ENCODE measurements around the gene RARS2. TPM values are rescaled to one million over a fixed set of nuclear protein-coding genes. Genes with fewer than 3 reads are reported as not detected.
"Not testable (repeated sequence)": the region's sequence is repeated elsewhere in the genome, so short reads cannot be mapped to it uniquely, and the experiment has no call there.

The RARS2 gene
- total RNA-seq, 2 donors from 2014 or later = 28.8 to 32.0 TPM

DNA sequence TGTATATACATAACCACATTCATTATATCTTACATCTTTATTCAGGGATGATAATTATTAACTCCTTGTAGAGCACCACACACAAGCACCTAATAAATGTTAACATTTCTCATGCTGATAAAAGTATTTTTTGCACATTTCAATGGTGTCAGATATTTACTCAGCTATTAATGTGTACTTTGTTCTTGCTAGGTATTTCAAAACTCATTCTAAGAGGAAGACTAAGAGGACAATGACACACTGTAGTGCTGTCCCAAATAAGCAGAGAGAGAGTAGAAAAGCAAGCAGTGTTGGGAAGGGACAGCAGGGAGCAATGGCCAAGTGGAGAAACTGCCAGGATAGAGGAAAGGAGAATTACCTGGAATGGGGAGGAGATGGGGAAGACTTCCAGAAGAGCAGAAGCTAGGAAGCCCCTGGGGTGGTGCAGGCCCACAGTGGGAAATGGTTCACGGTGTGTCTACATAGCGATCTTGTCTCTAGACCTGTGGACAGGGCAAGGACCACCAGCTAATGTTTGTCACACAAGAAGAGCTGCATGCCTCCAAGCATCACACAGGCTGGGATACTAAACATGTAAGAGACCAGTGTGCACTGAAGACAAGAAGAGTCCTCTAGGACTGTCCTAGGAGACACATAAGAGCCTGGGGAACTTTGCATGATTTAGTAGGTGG is 55.3 kb downstream of the RARS2 start:
- intact Hi-C loops (cut with DNase I, micrococcal nuclease) = no loop called here
- ATAC-seq (no peak), DNase-seq (no peak)

DNA sequence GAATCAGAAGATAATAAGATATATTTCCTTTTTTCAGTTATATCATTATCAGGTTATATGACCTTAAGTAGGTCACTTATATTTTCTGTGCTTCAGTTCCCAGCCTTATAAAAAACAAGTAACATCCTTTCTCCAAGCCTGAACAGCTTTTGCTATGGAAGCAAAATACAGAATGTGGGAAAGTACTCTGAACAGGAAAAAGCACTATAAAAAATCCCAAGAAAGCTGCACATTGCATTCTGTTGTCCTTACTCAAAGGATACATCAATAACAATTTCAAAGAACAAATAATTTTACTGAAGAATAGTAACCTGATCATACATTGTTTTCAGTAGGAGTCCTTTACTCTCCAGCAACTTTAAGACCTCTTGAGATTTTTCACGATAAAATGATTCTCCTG is 60.6 kb downstream of the RARS2 start:
- DNase-seq = no peak
- ATAC-seq = no peak
- intact Hi-C loops (cut with DNase I, micrococcal nuclease) = no loop called here

DNA sequence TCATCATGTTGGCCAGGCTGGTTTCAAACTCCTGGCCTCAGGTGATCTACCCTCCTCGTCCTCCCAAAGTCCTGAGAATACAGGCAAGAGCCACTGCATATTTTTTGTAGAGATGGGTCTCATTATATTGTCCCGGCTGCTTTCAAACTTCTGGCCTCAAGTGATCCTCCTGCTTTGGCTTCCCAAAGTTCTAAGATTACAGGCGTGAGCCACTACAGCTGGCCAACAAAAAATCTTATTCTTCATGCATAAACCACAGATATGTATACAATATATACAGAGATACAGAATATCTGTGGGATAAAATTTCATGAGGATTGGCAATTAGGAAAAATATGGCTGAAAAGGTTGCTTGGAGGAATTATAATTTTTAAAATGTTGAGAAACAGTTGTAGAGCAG is 67.1 kb downstream of the RARS2 start:
- DNase-seq (no peak), ATAC-seq (no peak)
- intact Hi-C loops (cut with DNase I, micrococcal nuclease) = no loop called here

DNA sequence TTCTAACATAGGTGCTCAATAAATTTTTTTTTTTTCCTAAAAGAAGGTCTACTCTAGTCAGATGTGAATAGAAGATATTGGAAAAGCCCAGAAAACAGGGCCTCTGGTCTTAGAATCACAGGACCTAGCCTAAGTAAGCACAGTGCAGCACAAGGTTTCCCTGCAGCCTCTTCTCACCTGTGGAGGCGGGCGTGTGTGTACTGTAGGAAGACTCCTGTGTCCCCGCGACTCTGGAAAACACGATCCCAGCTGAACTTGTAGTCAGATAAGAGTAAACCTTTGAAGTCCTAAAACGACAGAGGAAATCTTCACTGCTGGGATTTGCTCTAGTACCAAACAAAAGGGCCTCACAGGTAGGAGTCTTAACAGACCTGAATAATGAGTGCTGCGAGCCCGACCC is 71.3 kb downstream of the RARS2 start:
- DNase-seq (no peak), ATAC-seq (no peak)
- intact Hi-C loops (cut with DNase I, micrococcal nuclease) = no loop called here

DNA sequence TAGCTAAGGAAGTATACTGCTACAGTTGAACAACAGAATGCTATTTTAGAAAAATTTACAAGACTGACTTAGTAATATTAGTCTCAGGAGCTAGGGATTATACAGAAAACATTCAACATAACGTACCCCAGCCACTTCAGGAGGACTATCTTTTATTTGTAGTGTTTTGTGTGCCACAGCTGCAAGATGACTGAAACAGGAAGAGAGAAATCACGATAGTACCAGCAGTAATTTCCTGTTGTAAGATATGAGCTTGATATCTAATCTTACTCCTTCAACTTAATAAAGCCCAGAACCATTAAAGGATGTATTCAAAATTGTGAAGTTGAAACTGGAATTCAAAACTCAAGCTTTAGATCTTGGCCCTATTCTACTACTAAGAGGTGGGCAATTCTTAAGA is 75.0 kb downstream of the RARS2 start:
- intact Hi-C loops (cut with DNase I, micrococcal nuclease) = no loop called here
- DNase-seq (no peak), ATAC-seq (no peak)

DNA sequence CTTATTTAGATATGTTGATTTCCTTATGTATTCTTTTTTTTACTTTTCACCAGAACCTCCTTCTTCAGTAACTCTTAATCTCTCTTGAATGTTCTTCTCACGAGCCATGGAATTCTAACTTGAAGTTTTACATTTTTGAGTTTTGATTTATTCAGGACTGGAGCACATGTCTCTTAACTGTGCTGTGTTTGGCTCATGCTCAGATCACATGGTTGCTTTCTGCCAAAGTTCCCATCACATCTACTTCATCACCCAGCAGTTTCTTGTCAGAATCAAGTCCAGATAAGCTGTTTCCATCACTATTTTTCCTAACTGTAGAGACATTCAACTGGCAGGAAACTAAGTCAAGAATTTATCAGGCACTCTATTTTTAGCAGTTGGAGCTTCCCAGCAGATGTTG is 85.3 kb downstream of the RARS2 start:
- ATAC-seq = no peak
- intact Hi-C loops (cut with DNase I, micrococcal nuclease) = no loop called here
- DNase-seq = no peak

DNA sequence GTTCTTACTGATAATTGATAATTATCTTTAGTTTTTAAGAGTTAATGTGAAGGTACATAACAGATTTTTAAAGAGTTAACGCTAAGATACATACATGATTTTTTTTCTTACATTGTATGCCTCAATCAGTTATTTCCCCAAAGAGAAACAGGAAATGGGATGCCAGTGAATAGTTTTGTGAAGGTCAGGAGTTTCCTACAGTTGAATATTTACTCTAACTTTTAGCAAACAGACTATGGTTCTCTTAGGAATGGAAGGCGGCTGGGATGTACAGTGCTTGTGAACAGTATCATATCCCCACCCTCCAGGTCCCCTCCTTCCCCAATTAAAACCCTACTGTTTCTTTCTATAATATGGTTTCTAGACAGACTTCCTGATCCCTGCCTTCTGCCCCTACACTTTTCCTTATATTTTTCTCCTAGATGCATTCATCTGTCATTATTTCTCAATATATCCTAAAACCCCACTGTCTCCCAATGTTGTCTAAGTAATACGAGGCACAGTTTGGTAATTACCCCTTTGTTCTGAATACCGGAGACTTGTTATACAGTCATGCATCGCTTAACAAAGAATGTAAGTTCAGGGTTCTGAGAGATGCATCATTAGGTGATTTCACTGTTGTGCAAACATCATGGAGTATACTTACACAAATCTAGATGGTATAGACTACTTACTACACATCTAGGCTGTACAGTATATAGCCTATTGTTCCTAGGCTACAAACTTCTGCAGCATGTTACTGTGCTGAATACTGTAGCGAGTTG is 87.8 kb downstream of the RARS2 start:
- peak; percentile 36 for ATAC-seq
- no peak for DNase-seq
- intact Hi-C loops (cut with DNase I, micrococcal nuclease) = no loop called here

DNA sequence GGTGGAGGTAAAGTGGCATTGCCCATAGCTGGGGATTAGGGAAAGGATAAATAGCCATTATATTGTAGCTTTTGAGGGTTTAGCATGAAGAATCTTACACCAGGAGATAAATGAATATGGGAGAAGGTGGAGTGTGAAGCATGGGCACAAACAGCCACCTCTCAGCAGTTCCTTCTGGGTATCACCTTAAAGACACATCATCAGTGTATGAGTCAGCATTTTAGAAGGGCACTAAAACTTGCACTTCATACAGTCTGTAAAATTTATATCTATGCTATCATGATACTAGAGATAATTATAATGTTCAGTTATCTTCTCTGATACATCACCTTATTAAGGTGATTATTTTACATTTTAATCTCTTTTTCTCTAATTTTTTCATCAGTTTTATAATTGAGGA is 91.7 kb downstream of the RARS2 start:
- intact Hi-C loops (cut with DNase I, micrococcal nuclease) = no loop called here
- peak; percentile 38 for ATAC-seq
- no peak for DNase-seq

DNA sequence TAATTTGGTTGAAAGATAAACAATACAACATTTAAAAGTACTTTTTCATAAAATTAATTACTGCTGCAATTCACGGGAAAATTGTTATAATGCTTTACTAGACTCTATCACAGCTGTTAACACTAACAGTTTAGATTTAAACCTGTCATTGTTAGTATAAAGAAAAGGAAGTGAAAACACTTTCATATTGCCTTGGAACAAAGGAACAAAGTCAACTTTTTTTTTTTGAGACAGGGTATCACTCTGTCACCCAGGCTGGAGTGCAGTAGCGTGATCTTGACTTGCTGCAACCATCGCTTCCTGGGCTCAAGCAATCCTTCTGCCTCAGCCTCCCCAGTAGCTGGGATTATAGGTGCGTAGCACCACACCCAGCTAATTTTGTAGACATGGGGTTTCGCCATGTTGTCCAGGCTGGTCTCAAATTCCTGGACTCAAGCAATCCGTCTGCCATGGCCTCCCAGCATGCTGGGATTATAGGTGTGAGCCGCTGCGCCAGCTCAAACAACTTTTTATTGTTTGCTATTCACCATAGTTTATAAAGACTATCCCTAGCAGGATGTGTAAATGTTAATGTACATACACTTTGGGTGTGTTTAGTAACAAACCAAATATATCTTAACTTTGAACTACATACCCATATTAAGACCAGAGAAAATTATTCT is 94.9 kb downstream of the RARS2 start:
- intact Hi-C loops (cut with DNase I, micrococcal nuclease) = no loop called here
- DNase-seq (peak; percentile 54 to 68), ATAC-seq (peak; percentile 91)

DNA sequence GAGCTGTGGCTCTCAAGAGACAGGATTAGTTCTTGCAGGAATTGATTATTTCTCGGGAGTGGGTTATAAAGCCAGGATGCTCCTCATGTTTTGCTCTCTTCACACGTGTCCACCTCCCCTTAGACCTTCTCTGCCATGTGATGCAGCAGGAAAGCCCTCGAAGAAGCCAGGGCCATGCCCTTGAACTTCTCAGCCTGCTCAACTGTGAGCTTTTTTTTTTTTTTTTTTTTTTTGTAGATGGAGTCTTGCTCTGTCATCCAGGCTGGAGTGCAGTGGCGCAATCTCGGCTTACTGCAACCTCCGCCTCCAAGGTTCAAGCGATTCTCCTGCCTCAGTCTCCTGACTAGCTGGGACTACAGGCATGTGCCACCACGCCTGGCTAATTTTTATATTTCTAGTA is 100.5 kb downstream of the RARS2 start:
- intact Hi-C loops (cut with DNase I, micrococcal nuclease); ATAC-seq; DNase-seq: not testable (repeated sequence)

DNA sequence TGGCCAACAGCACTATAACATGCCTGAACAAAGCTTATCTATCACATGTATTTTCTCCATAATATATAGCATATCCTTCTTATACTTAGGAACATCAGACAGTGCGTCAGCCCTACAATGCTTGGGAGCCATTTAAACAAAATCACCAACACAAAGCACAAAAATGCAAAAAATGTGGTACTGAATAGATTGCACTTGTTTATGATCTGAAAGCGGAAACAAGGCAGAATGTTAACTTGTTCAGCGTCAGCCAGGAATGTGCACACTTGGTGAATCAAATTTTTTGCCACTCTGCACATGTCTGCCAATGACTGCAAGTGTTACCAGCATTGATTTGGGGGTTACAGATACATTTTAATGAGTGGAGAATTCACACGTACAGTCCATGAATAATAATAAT is 102.2 kb downstream of the RARS2 start:
- ATAC-seq = no peak
- DNase-seq = no peak
- intact Hi-C loops (cut with DNase I, micrococcal nuclease) = no loop called here

DNA sequence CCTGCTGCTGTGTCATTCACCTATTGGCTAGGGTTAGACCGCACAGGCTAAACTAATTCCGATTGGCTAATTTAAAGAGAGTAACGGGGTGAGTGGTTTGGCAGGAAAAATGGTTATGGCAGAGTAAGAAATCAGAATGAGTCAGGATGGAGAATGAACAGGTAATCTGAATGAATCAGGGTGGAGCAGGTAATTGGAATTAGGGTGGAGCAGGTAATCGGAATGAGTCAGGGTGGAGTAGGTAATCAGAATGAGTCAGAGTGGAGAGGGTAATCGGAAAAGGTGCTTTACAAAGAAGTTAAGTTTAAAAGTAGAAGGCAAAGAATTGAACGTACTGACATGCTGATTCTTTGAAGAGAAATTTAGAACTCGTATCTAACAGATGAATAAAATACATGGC is 105.3 kb downstream of the RARS2 start:
- peak; percentile 87 for ATAC-seq
- no peak for DNase-seq
- intact Hi-C loops (cut with DNase I, micrococcal nuclease) = no loop called here

DNA sequence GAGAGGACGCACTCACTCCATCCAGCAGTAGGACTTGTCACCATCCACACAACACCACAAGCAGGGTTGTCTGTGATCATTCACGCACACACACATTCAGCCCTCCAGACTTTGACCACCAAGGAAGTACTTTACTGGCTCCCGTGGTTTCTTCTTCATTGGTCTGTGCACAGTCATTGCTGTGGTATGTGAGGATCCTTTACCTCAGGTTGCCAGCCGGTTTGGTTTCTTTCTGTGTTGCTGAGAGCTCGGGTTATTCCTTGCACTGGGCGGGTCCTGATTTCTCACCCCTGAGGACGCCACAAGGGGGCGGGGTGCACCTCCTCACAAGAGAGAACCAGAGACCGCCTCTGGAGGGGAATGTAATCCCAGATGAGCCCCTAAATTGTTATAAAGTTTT is 105.9 kb downstream of the RARS2 start:
- DNase-seq = no peak

DNA sequence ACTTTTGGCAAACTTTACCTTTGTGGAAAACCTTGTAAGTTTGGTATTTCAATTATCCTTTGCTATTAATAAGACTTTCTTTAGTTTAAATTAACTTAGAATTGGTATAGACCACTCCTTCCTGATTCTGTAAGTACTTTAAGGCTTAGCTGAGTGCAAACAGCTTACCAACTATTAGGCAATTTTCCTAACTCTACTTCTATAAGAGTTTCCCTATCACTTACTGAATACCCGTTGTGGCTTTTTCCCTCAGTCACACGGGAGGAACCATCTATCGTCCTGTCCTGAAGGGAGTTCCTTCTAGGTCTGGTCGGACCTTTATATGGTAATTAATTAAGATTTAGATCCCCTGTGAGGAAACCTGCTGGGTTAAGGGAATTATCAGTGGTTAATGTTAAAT is 107.4 kb downstream of the RARS2 start:
- intact Hi-C loops (cut with DNase I, micrococcal nuclease) = no loop called here
- no peak for DNase-seq
- ATAC-seq = no peak

More for the DNA sequence above, 105.9 kb downstream of the RARS2 start:
- intact Hi-C loops (cut with DNase I, micrococcal nuclease) = no loop called here
- peak; percentile 55 for ATAC-seq

DNA sequence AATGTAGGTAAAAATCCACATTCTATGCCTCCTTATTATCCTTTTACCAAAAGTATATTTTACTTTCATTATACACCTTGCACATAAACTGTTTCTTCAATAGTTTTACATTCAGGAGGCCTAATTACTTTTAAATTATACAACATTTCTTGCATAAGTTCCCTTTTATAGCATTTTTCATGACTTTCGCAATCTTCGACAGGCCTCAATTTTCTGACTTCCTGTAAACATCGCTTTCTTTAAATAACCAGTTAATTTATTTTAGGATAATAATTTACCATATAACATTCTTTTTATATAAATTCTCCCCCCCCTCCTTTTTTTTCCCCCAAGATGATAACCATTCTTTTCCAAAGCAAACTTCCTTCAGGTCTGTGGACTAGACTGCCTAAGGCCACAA is 107.9 kb downstream of the RARS2 start:
- intact Hi-C loops (cut with DNase I, micrococcal nuclease) = no loop called here
- ATAC-seq (no peak), DNase-seq (no peak)

DNA sequence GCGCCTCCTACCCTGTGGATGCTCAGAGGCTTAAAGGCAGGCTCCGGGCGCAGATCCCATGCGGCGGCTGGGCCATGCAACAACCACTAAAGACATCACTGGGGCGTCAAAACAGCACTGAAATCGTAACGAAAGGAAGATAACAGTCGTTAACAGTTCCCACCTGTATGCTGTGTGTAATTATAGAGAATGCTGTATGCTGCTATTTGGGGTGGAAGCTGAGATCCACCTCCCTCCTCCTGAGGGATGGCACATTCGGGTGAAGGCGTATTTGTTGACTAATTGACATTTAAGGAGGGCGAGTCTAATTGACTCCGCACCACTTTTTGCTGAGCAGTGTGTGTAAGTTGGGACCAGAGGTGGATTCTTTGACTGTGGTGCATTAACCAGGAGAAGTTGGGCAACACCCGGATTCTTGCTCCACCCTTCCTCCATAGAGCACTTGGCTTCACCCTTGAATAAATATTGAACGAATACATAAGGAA is 116.3 kb downstream of the RARS2 start:
- peak; percentile 72 for ATAC-seq
- peak; percentile 46 to 54 for DNase-seq
- intact Hi-C loops (cut with DNase I, micrococcal nuclease) = no loop called here

DNA sequence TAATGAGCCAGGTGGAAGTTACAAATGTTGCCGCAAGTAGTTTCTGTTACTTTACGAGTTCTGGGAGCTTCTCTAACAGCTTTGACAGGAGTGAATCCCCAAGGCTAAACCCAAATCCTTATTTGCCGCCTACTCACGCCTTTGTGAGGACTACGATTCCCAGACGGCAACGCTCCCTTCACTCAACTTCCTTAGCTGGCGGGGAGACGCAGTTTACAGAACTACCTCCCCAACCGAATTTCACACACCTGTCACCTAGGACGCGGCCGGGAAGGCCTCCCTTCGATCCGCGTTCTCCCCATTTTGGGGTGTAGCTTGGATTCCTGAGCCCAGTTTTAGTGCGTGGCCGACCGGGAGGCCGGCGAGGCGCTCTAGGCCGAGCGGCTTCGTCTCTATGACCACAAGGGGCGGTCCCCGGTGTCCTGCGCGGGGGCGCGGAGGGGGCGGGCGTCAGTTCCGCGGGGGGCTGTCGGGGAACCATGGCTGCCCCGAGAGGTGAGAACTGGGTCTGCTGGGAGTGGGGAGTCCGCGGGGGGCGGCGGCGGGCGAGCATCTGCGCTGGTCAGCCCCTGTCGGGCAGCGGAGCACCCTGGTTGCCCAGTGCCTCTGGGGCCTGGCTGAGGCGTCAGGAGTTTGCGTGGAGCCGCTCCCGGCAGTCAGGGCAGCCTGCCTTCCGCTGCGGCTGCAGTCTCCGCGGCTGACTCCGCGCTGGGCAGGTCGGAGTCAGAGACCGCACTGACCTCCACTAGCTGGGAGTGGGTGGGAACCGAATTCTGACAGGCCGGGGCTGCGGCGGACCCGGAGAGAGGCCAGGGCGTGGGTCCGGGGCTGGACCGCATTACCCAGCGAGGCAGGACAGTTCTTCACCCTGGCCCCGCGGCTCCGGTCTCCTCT is 117.0 kb downstream of the RARS2 start, which contains the start of gene SLC35A1:
Gene SLC35A1 (plus strand): TSS at position 450 of the 894 bp plus-strand sequence. CDS start 30 bp downstream, at position 480.
- DNase-seq = peak; percentile 83 to 89
- intact Hi-C loops (cut with DNase I, micrococcal nuclease) = no loop called here
- peak; percentile 89 for ATAC-seq

DNA sequence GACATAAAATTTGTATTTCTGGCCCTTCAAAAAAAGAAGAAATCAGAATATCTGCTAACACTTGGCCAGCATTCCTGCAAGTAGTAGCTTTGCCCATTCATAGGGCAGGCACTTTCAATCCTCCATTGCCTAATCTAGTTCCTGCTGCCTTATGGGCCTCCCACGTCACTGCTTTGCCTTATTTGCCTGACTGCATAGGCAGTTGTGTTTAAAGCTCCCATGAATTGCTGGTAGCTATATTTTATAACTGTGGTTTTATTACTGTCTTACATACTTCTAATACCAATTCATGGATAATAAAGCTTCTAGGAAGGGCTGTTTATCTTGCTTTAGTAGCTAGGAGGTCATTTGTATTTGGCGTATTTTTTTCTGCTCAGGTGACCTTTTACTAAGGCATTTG is 124.7 kb downstream of the RARS2 start:
- intact Hi-C loops (cut with DNase I, micrococcal nuclease) = no loop called here
- peak; percentile 100 for ATAC-seq
- DNase-seq = peak; percentile 66 to 76

Measured in left colon (tissue), 2 donors.